HepG2 (cell line): ENCODE data around the gene COPS9. TPM values are rescaled to one million over a fixed set of nuclear protein-coding genes. Genes with fewer than 3 reads are reported as not detected.

Experiments used
- ATAC-seq: fragments of 200-7000 bp; cut with Tn5 transposase; 3 replicates; pipeline ENCODE4 v1.9.1; 2020; ENCODE audit warnings: mild to moderate bottlenecking, moderate library complexity
- BruUV-seq: library from RNA; stranded (reverse); fragments of 400-500 nt; replicated peaks from 2 replicates; lab custom pipeline; 2021; lab: Mats Ljungman, UMichigan
- CTCF ChIA-PET: fragments of 300-600 bp; formaldehyde crosslinking; extraction: SDS; loops from one replicate; lab custom pipeline; 2021; ENCODE audit warnings: low total read pairs, inconsistent platforms, low intra/inter-chr PET ratio; lab: Yijun Ruan, JAX
- POLR2A ChIA-PET: fragments of 350-600 bp; sonication (Branson Sonifier 250); formaldehyde crosslinking; loops from one replicate; lab custom pipeline; 2020; ENCODE audit warnings: antibody characterized with exemption, inconsistent platforms; lab: Yijun Ruan, JAX
- DNase-seq: peaks from one replicate; pipeline ENCODE4 v3.0.0-alpha.2; 2015; ENCODE audit warnings: low spot score
- FAIRE-seq: peaks from 3 replicates; lab custom pipeline; 2011; peaks lifted over from hg19 to GRCh38; lab: Jason Lieb, UNC
- H2AFZ ChIP-seq: one replicate; pipeline ENCODE4 v1.6.1; 2011; ENCODE audit warnings: low read length, inconsistent platforms
- H3K27ac ChIP-seq: fragments of 300-600 bp; 3 replicates; pipeline ENCODE4 v1.8.0; 2011; ENCODE audit warnings: mixed run types, mild to moderate bottlenecking, mixed read lengths, low read length, inconsistent platforms; ENCODE audit not compliant: insufficient read depth; ENCODE audit errors: extremely low read length
- H3K27me3 ChIP-seq, 2 experiments: fragments of 200-600 bp in 1 of 2; 2 replicates in 1 of 2; 3 replicates in 1 of 2; pipeline versions ENCODE4 v1.6.0 to v1.8.0; 2011; ENCODE audit warnings: low read length in 2 of 2, mild to moderate bottlenecking in 2 of 2, moderate library complexity in 2 of 2, inconsistent platforms in 1 of 2; ENCODE audit not compliant: insufficient read depth in 2 of 2, control insufficient read depth in 1 of 2
- H3K36me3 ChIP-seq, 2 experiments: fragments of 200-600 bp in 1 of 2; replicated peaks in 1 of 2; 2 replicates in 1 of 2; 3 replicates in 1 of 2; pipeline versions ENCODE4 v1.5.1 to v1.8.0; 2011; ENCODE audit warnings: low read length in 2 of 2, inconsistent platforms in 1 of 2; ENCODE audit not compliant: insufficient read depth in 2 of 2, control insufficient read depth in 1 of 2
- H3K4me1 ChIP-seq: 2 replicates; pipeline ENCODE4 v1.5.1; 2012; ENCODE audit warnings: low read length, inconsistent platforms; ENCODE audit not compliant: insufficient read depth
- H3K4me2 ChIP-seq: 2 replicates; pipeline ENCODE4 v1.6.0; 2011; ENCODE audit warnings: low read depth, low read length, inconsistent platforms
- H3K4me3 ChIP-seq, 3 experiments: fragments of 200-600 bp in 1 of 3; sonication (generic), shearing (Covaris generic) in 1 of 3; replicated peaks in 1 of 3; 2 replicates each; pipeline ENCODE4 v1.5.1; 2011 to 2016; ENCODE audit warnings: low read length in 3 of 3, inconsistent platforms in 2 of 3, low read depth in 2 of 3, mild to moderate bottlenecking in 2 of 3, control low read depth in 1 of 3, mixed read lengths in 1 of 3; ENCODE audit not compliant: insufficient read depth in 1 of 3
- H3K79me2 ChIP-seq: one replicate; pipeline ENCODE4 v1.6.1; 2011; ENCODE audit warnings: low read length, inconsistent platforms; ENCODE audit not compliant: insufficient read depth
- H3K9ac ChIP-seq: 2 replicates; pipeline ENCODE4 v1.6.0; 2011; ENCODE audit warnings: mild to moderate bottlenecking, low read depth, low read length, inconsistent platforms; ENCODE audit not compliant: insufficient read depth
- H3K9me3 ChIP-seq: 2 replicates; pipeline ENCODE4 v1.5.1; 2012; ENCODE audit warnings: mild to moderate bottlenecking, low read length
- H4K20me1 ChIP-seq: 2 replicates; pipeline ENCODE4 v1.6.0; 2011; ENCODE audit warnings: inconsistent platforms, mild to moderate bottlenecking, low read length, moderate library complexity; ENCODE audit not compliant: insufficient read depth
- CCAR2 ChIP-seq: fragments of 200-400 bp; formaldehyde crosslinking; optimal IDR thresholded peaks from 2 replicates; pipeline ENCODE3; 2018; ENCODE audit warnings: low read depth, mild to moderate bottlenecking, low read length, moderate library complexity
- GABPA ChIP-seq, 2 experiments: IDR thresholded peaks; 2 replicates each; pipeline ENCODE4 v1.6.1; 2011 to 2016; ENCODE audit warnings: low read depth in 2 of 2, low read length in 1 of 2, missing biosample characterization in 1 of 2, missing genetic modification characterization in 1 of 2
- GATAD1 ChIP-seq: IDR thresholded peaks from 2 replicates; pipeline ENCODE4 v1.6.1; 2016; ENCODE audit warnings: missing genetic modification reagents, missing compliant biosample characterization
- HNF4G ChIP-seq, 2 experiments: sonication (generic) in 1 of 2; formaldehyde crosslinking in 1 of 2; IDR thresholded peaks; 2 replicates each; pipeline versions ENCODE4 v1.4.0 to v1.6.1; 2011 to 2020; ENCODE audit warnings: borderline replicate concordance in 2 of 2, low read depth in 2 of 2, mild to moderate bottlenecking in 2 of 2, low read length in 1 of 2, missing genetic modification reagents in 1 of 2, moderate library complexity in 1 of 2
- MXD4 ChIP-seq: IDR thresholded peaks from 2 replicates; pipeline ENCODE4 v1.6.1; 2016; ENCODE audit warnings: mild to moderate bottlenecking, missing biosample characterization, missing genetic modification reagents
- NFE2L2 ChIP-seq: fragments of 150-350 bp; IDR thresholded peaks from 2 replicates; pipeline ENCODE4 v1.6.1; 2014; ENCODE audit warnings: low read length
- PHB2 ChIP-seq: fragments of 450-650 bp; IDR thresholded peaks from 2 replicates; pipeline ENCODE4 v1.6.1; 2018; ENCODE audit not compliant: partially characterized antibody
- RFX1 ChIP-seq: fragments of 450-650 bp; IDR thresholded peaks from 2 replicates; pipeline ENCODE4 v1.6.1; 2017
- TFDP1 ChIP-seq: IDR thresholded peaks from 2 replicates; pipeline ENCODE4 v1.6.1; 2016; ENCODE audit warnings: missing compliant biosample characterization, missing genetic modification reagents, borderline replicate concordance
- ZBTB33 ChIP-seq: sonication (generic); formaldehyde crosslinking; IDR thresholded peaks from 2 replicates; pipeline ENCODE4 v1.4.0; 2020; ENCODE audit warnings: missing genetic modification reagents
- ZKSCAN1 ChIP-seq: fragments of 150-350 bp; IDR thresholded peaks from 2 replicates; pipeline ENCODE4 v1.6.1; 2014; ENCODE audit warnings: low read length
- ZNF441 ChIP-seq: sonication (generic); formaldehyde crosslinking; IDR thresholded peaks from 2 replicates; pipeline ENCODE4 v1.7.0; 2021; ENCODE audit warnings: missing genetic modification reagents, borderline replicate concordance
- ZNF530 ChIP-seq: sonication (generic); formaldehyde crosslinking; IDR thresholded peaks from 2 replicates; pipeline ENCODE4 v1.5.0; 2020; ENCODE audit warnings: low read depth, mild to moderate bottlenecking, missing genetic modification reagents
- ZNF766 ChIP-seq: sonication (generic); formaldehyde crosslinking; IDR thresholded peaks from 2 replicates; pipeline ENCODE4 v1.5.0; 2020; ENCODE audit warnings: missing genetic modification reagents, borderline replicate concordance
- WGBS: methylation state at CpG from one replicate; pipeline ENCODE4 v1.1.6; 2017; ENCODE audit warnings: low lambda C conversion rate; 5-methylcytosine and 5-hydroxymethylcytosine counted together
- in situ Hi-C: cut with HindIII; loops from 2 replicates; pipeline ENCODE4 v1.10.0; 2017; ENCODE audit warnings: low pct_unique_long_range_greater_than_20kb; ENCODE audit not compliant: extremely low pct_ligation_motif_present
- intact Hi-C: fragments of 100-400 bp; cut with micrococcal nuclease; formaldehyde crosslinking; loops from one replicate; pipeline ENCODE4 v1.10.0; 2022; ENCODE audit not compliant: unreplicated experiment
- polyA plus RNA-seq, 8 experiments: library from polyadenylated mRNA; depleted of rRNA in 3 of 8; stranded (reverse) in 7 of 8; unstranded in 1 of 8; fragments of >200 nt; fragmentation: Illumina TruSeq in 4 of 8; extraction: Trizol in 4 of 8; gene quantifications; 2 replicates each; pipeline versions ENCODE4 v1.2.1 to v1.2.3, GENCODE V29; 2011 to 2016; ENCODE audit warnings: low read depth in 4 of 8, missing spikeins in 1 of 8, mixed read lengths in 1 of 8; ENCODE audit not compliant: insufficient read depth in 1 of 8
- total RNA-seq, 5 experiments: library from RNA; depleted of rRNA; stranded (reverse); fragments of >200 nt; fragmentation: Illumina TruSeq; extraction: Trizol; gene quantifications; 2 replicates each; pipeline ENCODE4 v1.2.3, GENCODE V29; 2016; ENCODE audit warnings: low read depth in 1 of 5
- TF ChIP-seq, protein P1 (sequence below): sonication (generic); formaldehyde crosslinking; IDR thresholded peaks from 2 replicates; pipeline ENCODE4 v1.5.0; 2020; ENCODE audit warnings: mild to moderate bottlenecking, missing genetic modification reagents, borderline replicate concordance
- TF ChIP-seq, protein P2 (sequence below): sonication (generic); formaldehyde crosslinking; IDR thresholded peaks from 2 replicates; pipeline ENCODE4 v1.8.1; 2023; ENCODE audit warnings: mild to moderate bottlenecking, missing genetic modification reagents

COPS9 gene
- total and polyA plus RNA-seq, 2 of the 13 experiments (the other 11 are each of a cell fraction or from before 2014, with no cell fraction given) = 180 to 247 TPM

GRCh38 chr2:240174496-240174895 is 38.4 kb upstream of the COPS9 start:
- no peaks in the 10 kb centered on the region for H3K9me3 ChIP-seq
- FAIRE-seq (no peak), ATAC-seq (no peak), DNase-seq (no peak)
- no peak overlapping the region for H3K4me3 ChIP-seq
- H3K27ac ChIP-seq = no peak overlapping the region
- no peak overlapping the region for H3K9ac ChIP-seq
- no peak overlapping the region for H2AFZ ChIP-seq
- no peaks in the 10 kb centered on the region for H3K4me1 ChIP-seq
- no peaks in the 10 kb centered on the region for H3K36me3 ChIP-seq
- ChIA-PET POLR2A (no interaction called here), CTCF (no interaction called here)
- H3K4me2 ChIP-seq = no peak overlapping the region
- no TSS peak for BruUV-seq
- WGBS = 10% methylated on average over 7 of the region's 7 CpGs
- peaks cover 4 to 73% of the 10 kb centered on the region in 2 experiments; a peak in 4 of 5 replicates for H3K27me3 ChIP-seq
- H3K79me2 ChIP-seq = no peaks in the 10 kb centered on the region
- intact Hi-C loops = no loop called here
- no peaks in the 10 kb centered on the region for H4K20me1 ChIP-seq
- in situ Hi-C loops = no loop called here
- TF ChIP-seq, protein P1, sequence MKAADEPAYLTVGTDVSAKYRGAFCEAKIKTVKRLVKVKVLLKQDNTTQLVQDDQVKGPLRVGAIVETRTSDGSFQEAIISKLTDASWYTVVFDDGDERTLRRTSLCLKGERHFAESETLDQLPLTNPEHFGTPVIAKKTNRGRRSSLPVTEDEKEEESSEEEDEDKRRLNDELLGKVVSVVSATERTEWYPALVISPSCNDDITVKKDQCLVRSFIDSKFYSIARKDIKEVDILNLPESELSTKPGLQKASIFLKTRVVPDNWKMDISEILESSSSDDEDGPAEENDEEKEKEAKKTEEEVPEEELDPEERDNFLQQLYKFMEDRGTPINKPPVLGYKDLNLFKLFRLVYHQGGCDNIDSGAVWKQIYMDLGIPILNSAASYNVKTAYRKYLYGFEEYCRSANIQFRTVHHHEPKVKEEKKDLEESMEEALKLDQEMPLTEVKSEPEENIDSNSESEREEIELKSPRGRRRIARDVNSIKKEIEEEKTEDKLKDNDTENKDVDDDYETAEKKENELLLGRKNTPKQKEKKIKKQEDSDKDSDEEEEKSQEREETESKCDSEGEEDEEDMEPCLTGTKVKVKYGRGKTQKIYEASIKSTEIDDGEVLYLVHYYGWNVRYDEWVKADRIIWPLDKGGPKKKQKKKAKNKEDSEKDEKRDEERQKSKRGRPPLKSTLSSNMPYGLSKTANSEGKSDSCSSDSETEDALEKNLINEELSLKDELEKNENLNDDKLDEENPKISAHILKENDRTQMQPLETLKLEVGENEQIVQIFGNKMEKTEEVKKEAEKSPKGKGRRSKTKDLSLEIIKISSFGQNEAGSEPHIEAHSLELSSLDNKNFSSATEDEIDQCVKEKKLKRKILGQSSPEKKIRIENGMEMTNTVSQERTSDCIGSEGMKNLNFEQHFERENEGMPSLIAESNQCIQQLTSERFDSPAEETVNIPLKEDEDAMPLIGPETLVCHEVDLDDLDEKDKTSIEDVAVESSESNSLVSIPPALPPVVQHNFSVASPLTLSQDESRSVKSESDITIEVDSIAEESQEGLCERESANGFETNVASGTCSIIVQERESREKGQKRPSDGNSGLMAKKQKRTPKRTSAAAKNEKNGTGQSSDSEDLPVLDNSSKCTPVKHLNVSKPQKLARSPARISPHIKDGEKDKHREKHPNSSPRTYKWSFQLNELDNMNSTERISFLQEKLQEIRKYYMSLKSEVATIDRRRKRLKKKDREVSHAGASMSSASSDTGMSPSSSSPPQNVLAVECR (CRISPR knock-in tag) = no peak
- TF ChIP-seq ZNF441 (CRISPR knock-in tag) = no peak
- no peak for TF ChIP-seq GATAD1 (CRISPR knock-in tag)
- no peak for TF ChIP-seq ZNF766 (CRISPR knock-in tag)
- TF ChIP-seq NFE2L2 = no peak
- TF ChIP-seq CCAR2 = no peak
- no peak for TF ChIP-seq ZKSCAN1
- TF ChIP-seq RFX1 = no peak
- TF ChIP-seq MXD4 (CRISPR knock-in tag) = no peak
- no peak for TF ChIP-seq PHB2
- TF ChIP-seq TFDP1 (CRISPR knock-in tag) = no peak
- TF ChIP-seq, protein P2, sequence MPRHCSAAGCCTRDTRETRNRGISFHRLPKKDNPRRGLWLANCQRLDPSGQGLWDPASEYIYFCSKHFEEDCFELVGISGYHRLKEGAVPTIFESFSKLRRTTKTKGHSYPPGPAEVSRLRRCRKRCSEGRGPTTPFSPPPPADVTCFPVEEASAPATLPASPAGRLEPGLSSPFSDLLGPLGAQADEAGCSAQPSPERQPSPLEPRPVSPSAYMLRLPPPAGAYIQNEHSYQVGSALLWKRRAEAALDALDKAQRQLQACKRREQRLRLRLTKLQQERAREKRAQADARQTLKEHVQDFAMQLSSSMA (CRISPR knock-in tag) = no peak
- no peak for TF ChIP-seq ZNF530
- no peak for TF ChIP-seq HNF4G (IDR thresholded peaks at IDR 0.05; ENCODE audit: borderline replicate concordance, low read depth, low read length)
- no peak for TF ChIP-seq HNF4G (CRISPR knock-in tag; IDR thresholded peaks at IDR 0.05; ENCODE audit: borderline replicate concordance, low read depth)
- no peak for TF ChIP-seq ZBTB33 (CRISPR knock-in tag)
- no peak for TF ChIP-seq GABPA (IDR thresholded peaks at IDR 0.05; ENCODE audit: low read depth, low read length)
- no peak for TF ChIP-seq GABPA (CRISPR knock-in tag; IDR thresholded peaks at IDR 0.05; ENCODE audit: low read depth)
